Measurements from ENCODE around the gene OGFOD2. TPM values are rescaled to one million over a fixed set of nuclear protein-coding genes. Genes with fewer than 3 reads are reported as not detected.

Gene OGFOD2
- total RNA-seq, 2 donors from 2014 or later: 19.1 to 36.8 TPM

- no peaks in the 10 kb centered on the region for H3K9me3 Mint-ChIP-seq
- H3K36me3 Mint-ChIP-seq: no peaks in the 10 kb centered on the region
- ATAC-seq (no peak), DNase-seq (ENCODE audit: low spot score) (no peak)
- H3K4me1 Mint-ChIP-seq (ENCODE audit: low read depth in 2 of 2): peaks cover 17 to 31% of the 10 kb centered on the region in 2 donors
- H3K27me3 Mint-ChIP-seq: no peaks in the 10 kb centered on the region
- peak overlapping the region; percentile 32 for H3K4me3 Mint-ChIP-seq
- peak overlapping the region in 1 of 2 donors; percentile 31 for H3K27ac Mint-ChIP-seq
These were observed 2.1 kb downstream of the OGFOD2 start for GRCh38 chr12:122977153-122977552.

GRCh38 chr12:122977655-122978392 is 2.8 kb downstream of the OGFOD2 start:
- Mint-ChIP-seq H3K4me1 (ENCODE audit: low read depth in 2 of 2) (peaks cover 18 to 32% of the 10 kb centered on the region in 2 donors), H3K9me3 (no peaks in the 10 kb centered on the region), H3K27me3 (no peaks in the 10 kb centered on the region), H3K27ac (peak overlapping the region; percentile 31 to 70), H3K36me3 (no peaks in the 10 kb centered on the region), H3K4me3 (no peak overlapping the region)
- DNase-seq (ENCODE audit: low spot score) (no peak), ATAC-seq (no peak)

GRCh38 chr12:122978507-122978955 is 3.5 kb downstream of the OGFOD2 start:
- ATAC-seq: no peak
- Mint-ChIP-seq H3K9me3 (no peaks in the 10 kb centered on the region), H3K36me3 (no peaks in the 10 kb centered on the region), H3K4me3 (no peak overlapping the region), H3K4me1 (ENCODE audit: low read depth in 2 of 2) (peaks cover 24 to 39% of the 10 kb centered on the region in 2 donors), H3K27ac (peak overlapping the region; percentile 31 to 70), H3K27me3 (no peaks in the 10 kb centered on the region)
- no peak for DNase-seq (ENCODE audit: low spot score)

- peak overlapping the region; percentile 65 to 82 for H3K27ac Mint-ChIP-seq
- peak overlapping the region; percentile 90 for H3K4me3 Mint-ChIP-seq
- no peaks in the 10 kb centered on the region for H3K36me3 Mint-ChIP-seq
- peaks cover 22 to 40% of the 10 kb centered on the region in 2 donors for H3K4me1 Mint-ChIP-seq (ENCODE audit: low read depth in 2 of 2)
- H3K9me3 Mint-ChIP-seq: no peaks in the 10 kb centered on the region
- DNase-seq (ENCODE audit: low spot score): no peak
- no peak for ATAC-seq
- no peaks in the 10 kb centered on the region for H3K27me3 Mint-ChIP-seq
These were observed 4.2 kb downstream of the OGFOD2 start for GRCh38 chr12:122979001-122979907.

DNA sequence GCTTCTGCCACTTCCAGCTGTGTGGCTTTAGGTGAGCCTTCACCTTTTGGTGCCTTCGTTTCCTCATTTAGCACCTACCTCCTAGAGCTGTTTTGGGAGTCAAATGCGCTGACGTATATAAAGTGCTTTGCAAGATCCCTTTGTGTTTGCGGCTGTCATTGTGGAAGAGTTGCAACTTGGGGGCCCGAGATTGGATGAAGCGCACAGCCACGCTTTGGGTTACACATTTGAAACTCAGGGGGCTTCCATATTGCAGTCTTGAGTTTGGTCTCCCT is 4.8 kb downstream of the OGFOD2 start:
- Mint-ChIP-seq H3K4me3 (peak overlapping the region; percentile 90), H3K36me3 (no peaks in the 10 kb centered on the region), H3K27me3 (no peaks in the 10 kb centered on the region), H3K27ac (peak overlapping the region; percentile 65 to 82), H3K9me3 (no peaks in the 10 kb centered on the region), H3K4me1 (ENCODE audit: low read depth in 2 of 2) (peaks cover 26 to 44% of the 10 kb centered on the region in 2 donors)
- ATAC-seq (no peak), DNase-seq (ENCODE audit: low spot score) (no peak)

DNA sequence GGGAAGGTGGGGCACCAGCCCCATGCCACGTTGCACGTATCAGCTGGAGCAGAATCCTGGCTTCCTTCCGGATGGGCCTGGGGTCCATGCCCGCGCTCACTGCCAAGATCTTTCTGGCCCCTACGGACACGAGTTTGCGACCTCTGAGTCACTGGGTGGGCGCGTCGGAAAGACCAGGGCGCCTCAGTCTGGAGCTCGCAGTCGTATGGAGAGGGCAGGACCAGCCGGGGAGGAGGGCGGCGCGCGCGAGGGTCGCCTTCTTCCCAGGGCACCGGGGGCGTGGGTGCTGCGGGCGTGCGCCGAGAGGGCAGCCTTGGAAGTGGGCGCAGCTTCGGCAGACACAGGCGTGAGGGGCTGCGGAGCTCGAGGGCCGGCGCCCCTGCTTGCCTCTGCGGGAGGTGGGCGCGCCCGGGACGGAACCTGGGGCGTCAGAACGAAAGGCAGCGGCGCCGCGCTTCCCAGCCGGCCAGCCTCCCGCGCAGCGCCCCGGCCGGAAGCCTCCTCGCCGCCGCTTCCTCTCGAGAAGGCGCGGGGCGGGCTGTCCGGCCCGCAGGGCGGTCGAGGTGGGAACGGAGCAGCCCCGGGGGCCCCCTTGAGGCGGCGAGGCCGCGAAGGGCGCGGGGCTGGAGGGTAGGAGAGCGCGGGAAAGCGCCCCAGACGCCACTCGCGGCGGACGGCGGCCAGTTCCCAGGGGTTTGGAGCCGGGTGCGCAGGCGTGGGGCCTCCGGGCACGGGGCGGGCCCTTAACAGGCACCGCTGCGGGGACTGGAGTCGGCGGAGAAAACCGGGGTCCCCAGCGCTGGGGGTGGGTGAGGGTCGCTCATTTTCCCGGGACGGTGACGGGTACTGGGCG is 5.4 kb downstream of the OGFOD2 start, which contains the start of gene ARL6IP4:
TSS of gene ARL6IP4 (plus strand) at position 499 of the 853 bp plus-strand sequence. CDS start 459 bp downstream, outside the sequence.
- ATAC-seq (peak; percentile 89), DNase-seq (ENCODE audit: low spot score) (peak; percentile 85)
- peak within 1 kb of the TSS; percentile 90 for H3K4me3 Mint-ChIP-seq
- H3K36me3 Mint-ChIP-seq: no peaks in the 10 kb centered on the region
- H3K27ac Mint-ChIP-seq: peak within 1 kb of the TSS; percentile 65 to 82
- no peaks in the 10 kb centered on the region for H3K27me3 Mint-ChIP-seq
- peaks cover 31 to 50% of the 10 kb centered on the region in 2 donors for H3K4me1 Mint-ChIP-seq (ENCODE audit: low read depth in 2 of 2)
- no peaks in the 10 kb centered on the region for H3K9me3 Mint-ChIP-seq

GRCh38 chr12:122981036-122981471 is 6.0 kb downstream of the OGFOD2 start:
- no peaks in the 10 kb centered on the region for H3K27me3 Mint-ChIP-seq
- H3K9me3 Mint-ChIP-seq: no peaks in the 10 kb centered on the region
- H3K4me1 Mint-ChIP-seq (ENCODE audit: low read depth in 2 of 2): peaks cover 25 to 45% of the 10 kb centered on the region in 2 donors
- H3K27ac Mint-ChIP-seq: peak overlapping the region; percentile 65 to 77
- DNase-seq (ENCODE audit: low spot score) (no peak), ATAC-seq (peak; percentile 12 to 35)
- H3K4me3 Mint-ChIP-seq: peak overlapping the region; percentile 90
- H3K36me3 Mint-ChIP-seq: no peaks in the 10 kb centered on the region

- Mint-ChIP-seq H3K4me1 (ENCODE audit: low read depth in 2 of 2) (peaks cover 24 to 41% of the 10 kb centered on the region in 2 donors), H3K9me3 (no peaks in the 10 kb centered on the region), H3K36me3 (no peaks in the 10 kb centered on the region), H3K27ac (peak overlapping the region; percentile 65 to 77), H3K4me3 (peak overlapping the region; percentile 90), H3K27me3 (no peaks in the 10 kb centered on the region)
- DNase-seq (ENCODE audit: low spot score) (no peak), ATAC-seq (no peak)
These were observed 6.8 kb downstream of the OGFOD2 start for GRCh38 chr12:122981587-122982476.

GRCh38 chr12:122982477-122982815 is 7.4 kb downstream of the OGFOD2 start:
- H3K4me1 Mint-ChIP-seq (ENCODE audit: low read depth in 2 of 2): peaks cover 24 to 39% of the 10 kb centered on the region in 2 donors

GRCh38 chr12:122982963-122983788 is 8.1 kb downstream of the OGFOD2 start:
- no peaks in the 10 kb centered on the region for H3K27me3 Mint-ChIP-seq
- H3K36me3 Mint-ChIP-seq: no peaks in the 10 kb centered on the region
- peak overlapping the region in 1 of 2 donors; percentile 91 for H3K27ac Mint-ChIP-seq
- DNase-seq (ENCODE audit: low spot score) (no peak), ATAC-seq (no peak)
- H3K9me3 Mint-ChIP-seq: no peaks in the 10 kb centered on the region
- H3K4me3 Mint-ChIP-seq: peak overlapping the region; percentile 90
- peaks cover 24 to 34% of the 10 kb centered on the region in 2 donors for H3K4me1 Mint-ChIP-seq (ENCODE audit: low read depth in 2 of 2)

More at GRCh38 chr12:122982477-122982815, 7.4 kb downstream of the OGFOD2 start:
- peak overlapping the region; percentile 90 for H3K4me3 Mint-ChIP-seq
- H3K36me3 Mint-ChIP-seq: no peaks in the 10 kb centered on the region
- H3K27me3 Mint-ChIP-seq: no peaks in the 10 kb centered on the region
- H3K9me3 Mint-ChIP-seq: no peaks in the 10 kb centered on the region
- peak overlapping the region in 1 of 2 donors; percentile 77 for H3K27ac Mint-ChIP-seq
- no peak for DNase-seq (ENCODE audit: low spot score)
- no peak for ATAC-seq

DNA sequence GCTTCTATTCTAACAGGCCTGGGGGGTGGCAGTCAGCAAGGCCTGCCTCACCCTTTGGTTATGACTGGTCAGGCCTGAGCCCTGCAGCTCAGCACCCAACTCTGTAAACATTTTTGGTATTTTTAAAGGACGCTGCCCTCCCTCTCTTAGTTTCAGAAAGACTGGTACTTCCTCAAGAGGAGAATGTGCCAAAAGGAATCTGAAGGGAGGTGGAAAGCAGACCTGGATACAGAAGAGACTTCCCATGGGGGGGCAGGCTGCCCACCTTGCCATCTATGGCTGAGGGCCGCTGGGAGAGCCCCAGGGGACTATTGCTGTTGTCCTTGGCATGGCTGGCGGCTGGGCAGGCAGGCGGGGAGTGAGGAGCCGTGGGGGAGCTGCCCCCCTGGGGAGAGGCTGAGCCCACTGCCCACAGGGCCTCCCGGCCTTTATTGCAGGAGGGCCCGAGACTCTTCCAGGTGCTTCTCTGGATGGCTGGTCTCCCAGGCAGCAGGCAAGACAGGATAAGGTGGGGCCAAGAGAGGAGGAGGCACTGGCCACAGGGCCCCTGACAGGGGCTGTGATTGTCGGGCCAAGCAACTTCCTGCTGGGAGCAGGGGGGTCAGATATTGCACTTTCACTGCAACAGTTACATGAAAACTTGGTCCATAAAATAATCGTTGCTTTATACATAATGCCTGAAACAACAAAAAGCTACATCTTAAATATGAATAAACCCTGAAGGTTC is 8.9 kb downstream of the OGFOD2 start:
- H3K4me3 Mint-ChIP-seq: peak overlapping the region; percentile 90
- peaks cover 24 to 34% of the 10 kb centered on the region in 2 donors for H3K4me1 Mint-ChIP-seq (ENCODE audit: low read depth in 2 of 2)
- H3K36me3 Mint-ChIP-seq: no peaks in the 10 kb centered on the region
- no peaks in the 10 kb centered on the region for H3K27me3 Mint-ChIP-seq
- H3K27ac Mint-ChIP-seq: peak overlapping the region; percentile 74 to 91
- DNase-seq (ENCODE audit: low spot score) (no peak), ATAC-seq (no peak)
- H3K9me3 Mint-ChIP-seq: no peaks in the 10 kb centered on the region
